Iris pigment epithelial cell (primary cell): ENCODE measurements around the gene RNASET2.
"Not testable (repeated sequence)": the region's sequence is repeated elsewhere in the genome, so short reads cannot be mapped to it uniquely, and the experiment has no call there.

ENCODE experiments used
- DNase-seq: peaks from one replicate; pipeline ENCODE4 v3.0.0-alpha.2; 2011; ENCODE audit warnings: low read depth

Gene RNASET2

GRCh38 chr6:166927240-166927934 is 29.0 kb downstream of the RNASET2 start:
- DNase-seq = no peak

DNA sequence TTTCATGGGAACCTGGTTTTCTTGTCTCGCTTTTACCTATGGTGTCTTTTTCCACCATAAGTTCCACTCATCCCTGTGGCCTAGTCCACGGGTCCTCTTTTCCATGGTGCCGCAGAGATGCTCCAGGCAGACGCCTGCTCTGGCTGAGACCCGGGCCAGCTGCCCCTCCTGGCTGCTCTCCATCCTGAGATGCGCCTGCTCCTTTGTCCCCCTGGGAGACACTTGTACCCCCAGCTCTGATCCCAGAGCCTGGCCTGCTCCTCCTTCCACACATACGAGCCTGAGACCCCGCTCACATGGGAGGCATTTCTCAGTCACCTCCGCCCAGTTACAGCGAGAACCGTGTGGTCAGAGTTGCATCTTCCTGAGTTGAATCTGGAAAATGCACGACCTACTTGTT is 29.6 kb downstream of the RNASET2 start:
- no peak for DNase-seq

GRCh38 chr6:166925141-166925996 is 31.0 kb downstream of the RNASET2 start:
- no peak for DNase-seq

DNA sequence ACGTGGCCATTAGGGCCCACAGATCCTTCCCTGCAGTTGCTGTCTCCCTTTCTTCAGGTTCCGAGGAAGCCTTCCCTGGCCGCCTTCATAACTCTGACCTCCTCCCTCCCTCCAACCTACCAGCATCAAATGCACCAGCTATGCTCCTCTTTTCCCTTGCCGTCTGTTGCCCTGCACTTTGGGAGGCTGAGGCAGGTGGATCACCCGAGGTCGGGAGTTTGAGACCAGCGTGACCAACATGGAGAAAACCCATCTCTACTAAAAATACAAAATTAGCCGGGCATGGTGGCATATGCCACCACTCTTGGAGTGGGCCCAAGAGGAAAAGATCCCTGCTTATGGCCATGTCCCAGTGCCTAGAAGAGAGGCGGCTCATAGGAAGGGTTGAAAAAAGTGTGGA is 31.8 kb downstream of the RNASET2 start:
- DNase-seq = no peak

DNA sequence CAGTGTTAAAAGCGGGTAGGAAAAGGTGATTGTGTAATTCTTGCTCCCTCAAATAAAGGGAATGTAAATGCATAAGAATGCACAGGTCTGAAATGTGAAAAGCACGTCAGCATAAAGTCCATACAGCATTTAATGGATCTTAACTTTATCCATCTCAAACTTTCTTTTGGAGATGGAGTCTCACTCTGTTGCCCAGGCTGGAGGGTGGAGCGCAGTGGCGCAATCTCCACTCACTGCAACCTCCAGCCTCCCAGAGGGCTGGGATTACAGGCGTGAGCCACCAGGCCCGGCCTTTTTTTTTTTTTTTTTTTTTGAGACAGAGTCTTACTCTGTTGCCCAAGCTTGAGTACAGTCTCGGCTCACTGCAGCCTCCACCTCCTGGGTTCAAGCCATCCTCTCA is 33.4 kb downstream of the RNASET2 start:
- no peak for DNase-seq

GRCh38 chr6:166921570-166921969 is 34.8 kb downstream of the RNASET2 start:
- no peak for DNase-seq

DNA sequence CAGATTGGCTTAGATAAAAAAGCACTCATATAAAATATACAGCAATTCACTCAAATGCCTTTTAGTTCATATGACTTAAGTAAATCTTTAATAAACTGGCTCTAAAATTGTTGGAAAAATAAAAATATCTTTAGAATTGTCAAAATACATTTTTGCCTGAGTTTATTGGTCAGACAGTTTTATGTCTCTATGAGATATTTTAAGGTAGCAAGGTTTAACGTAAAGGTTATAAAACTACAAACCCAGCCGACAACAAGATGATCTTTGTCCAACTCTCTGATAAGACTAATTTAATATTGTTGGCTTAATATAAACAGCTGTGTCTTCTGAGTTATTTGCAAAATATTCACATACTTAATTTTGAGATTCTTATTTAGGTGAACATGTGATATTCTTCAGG is 39.5 kb downstream of the RNASET2 start:
- no peak for DNase-seq

DNA sequence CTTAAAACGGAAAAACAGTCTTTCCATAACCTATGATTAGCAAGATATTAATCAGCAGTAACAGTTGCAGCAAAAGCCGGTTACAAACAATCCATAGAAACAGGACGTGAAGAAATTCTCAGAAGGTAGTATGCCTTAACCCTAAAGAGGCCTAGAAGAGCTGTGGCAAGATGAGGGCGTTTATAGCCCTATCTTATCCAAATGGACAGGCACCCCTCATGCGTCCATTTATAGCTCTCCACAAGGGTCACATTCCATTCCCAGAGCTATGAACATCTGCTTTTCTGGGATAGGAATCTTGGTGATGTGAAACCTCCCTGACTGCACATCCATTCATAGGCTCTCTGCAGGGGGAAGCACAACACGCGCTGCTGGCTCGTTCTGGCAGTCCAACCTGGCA is 40.9 kb downstream of the RNASET2 start:
- not testable (repeated sequence) for DNase-seq

DNA sequence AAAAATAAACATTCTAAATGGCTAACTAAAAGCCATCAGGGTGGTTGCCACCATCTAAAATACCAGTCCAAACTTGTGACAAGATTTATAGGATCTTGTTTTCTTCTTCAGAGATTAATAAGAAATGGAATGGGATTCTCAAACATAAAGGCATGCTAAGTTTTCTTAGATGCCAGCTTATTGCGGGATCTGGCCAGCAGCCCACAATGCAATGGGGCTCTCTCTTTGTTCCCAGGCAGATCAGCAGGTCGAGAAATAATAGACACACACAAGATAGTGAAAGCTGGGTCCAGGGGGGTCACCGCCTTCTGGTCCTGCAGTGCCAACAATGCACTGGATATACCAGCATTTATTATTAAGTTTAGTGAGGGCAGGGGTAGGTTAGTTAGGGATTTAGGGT is 41.4 kb downstream of the RNASET2 start:
- not testable (repeated sequence) for DNase-seq

GRCh38 chr6:166911248-166911677 is 45.1 kb downstream of the RNASET2 start:
- no peak for DNase-seq

DNA sequence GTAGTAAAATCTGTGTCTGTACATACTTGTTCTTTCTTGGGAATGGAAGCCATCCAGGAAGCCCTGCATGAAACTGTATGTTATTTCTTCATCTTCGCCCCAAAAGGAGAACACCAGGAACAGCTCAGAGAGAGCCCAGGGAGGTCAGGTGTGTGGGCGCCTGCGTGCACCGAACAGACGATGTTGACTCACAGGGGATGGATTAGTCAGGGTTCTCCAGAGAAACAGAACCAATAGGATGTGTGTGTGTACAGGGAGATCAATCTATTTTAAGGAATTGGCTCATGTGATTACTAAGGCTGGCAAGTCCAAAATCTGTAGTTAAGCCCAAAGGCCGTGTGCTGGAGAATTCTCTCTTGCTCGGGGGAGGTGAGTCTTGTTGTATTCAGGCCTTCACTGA is 45.7 kb downstream of the RNASET2 start:
- no peak for DNase-seq

- DNase-seq = no peak
These were observed 47.5 kb downstream of the RNASET2 start for GRCh38 chr6:166908811-166909210.

DNA sequence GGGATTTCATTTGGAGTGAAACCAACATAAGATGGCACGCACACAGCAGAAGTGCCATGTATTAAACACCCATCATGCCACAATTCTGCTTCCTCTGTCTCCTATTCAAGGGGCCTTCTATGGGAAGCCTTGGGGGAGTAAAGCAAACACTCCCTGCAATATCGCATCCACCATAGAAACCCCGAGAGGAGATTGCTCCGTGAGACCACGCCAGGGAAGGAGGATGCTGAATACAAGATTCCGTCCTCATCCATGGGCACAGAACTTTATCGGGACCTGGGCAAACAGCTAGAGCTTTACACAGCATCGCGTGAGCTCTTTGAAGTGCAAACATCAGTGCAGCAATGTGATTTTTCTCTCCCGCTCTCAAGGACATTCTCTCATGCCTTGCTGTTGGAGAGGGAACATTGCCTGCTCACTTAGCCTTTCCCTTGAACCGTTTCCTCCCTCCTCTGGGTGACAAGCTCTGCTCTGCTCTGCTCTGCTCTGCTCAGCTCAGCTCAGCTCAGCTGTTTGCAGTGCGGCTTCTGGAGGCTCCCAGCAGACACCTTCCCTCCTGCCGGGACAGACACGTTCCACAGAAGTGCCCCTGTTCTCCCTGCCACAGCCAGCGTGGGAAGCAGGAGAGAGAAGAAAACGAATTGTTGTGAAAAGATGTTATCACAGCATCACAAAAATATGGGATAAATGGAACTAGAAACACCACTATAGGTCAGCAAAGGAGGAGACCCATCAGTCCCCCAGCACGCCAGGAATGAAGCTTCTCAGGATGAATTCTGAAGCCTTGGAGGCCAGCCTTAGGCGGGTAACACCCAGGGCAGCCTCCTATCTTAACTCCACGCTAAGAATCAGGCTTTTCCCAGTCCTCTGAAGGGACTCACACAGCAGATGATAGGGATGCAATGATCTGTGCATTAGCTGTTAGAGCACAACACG is 48.2 kb downstream of the RNASET2 start:
- DNase-seq = no peak

GRCh38 chr6:166907373-166907841 is 48.9 kb downstream of the RNASET2 start:
- no peak for DNase-seq

DNA sequence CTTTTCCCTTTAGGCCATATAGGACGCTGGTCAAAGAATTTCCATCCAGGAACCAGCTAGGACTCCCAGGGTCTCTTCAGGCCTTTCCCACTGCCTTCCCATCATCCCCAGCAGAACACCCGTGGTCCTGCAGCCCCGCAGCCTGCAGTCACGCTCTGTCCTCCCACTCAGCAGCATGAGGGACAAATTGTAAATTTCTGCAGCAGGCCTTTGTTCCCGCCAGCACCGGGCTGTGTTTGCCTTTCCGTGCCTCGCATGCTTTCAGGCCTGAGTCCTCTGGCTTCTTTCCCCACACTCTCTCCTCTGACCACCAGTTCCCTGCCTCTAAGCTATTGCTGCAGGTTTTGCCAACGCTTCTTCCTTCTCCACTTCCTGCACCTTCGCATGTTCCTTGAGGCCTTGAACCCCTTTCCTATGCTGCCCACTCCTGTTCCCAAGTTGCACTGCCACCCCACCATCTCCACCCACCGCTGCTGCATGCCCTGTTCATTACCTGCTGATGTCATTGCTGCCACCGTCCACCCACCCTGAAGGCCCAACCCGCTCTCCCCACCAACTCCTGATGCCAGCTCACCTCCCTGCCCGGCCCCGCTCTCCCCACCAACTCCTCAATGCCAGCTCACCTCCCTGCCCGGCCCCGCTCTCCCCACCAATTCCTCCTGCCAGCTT is 49.8 kb downstream of the RNASET2 start:
- DNase-seq = no peak

GRCh38 chr6:166905505-166906134 is 50.7 kb downstream of the RNASET2 start:
- DNase-seq = no peak

GRCh38 chr6:166905013-166905412 is 51.3 kb downstream of the RNASET2 start:
- no peak for DNase-seq

DNA sequence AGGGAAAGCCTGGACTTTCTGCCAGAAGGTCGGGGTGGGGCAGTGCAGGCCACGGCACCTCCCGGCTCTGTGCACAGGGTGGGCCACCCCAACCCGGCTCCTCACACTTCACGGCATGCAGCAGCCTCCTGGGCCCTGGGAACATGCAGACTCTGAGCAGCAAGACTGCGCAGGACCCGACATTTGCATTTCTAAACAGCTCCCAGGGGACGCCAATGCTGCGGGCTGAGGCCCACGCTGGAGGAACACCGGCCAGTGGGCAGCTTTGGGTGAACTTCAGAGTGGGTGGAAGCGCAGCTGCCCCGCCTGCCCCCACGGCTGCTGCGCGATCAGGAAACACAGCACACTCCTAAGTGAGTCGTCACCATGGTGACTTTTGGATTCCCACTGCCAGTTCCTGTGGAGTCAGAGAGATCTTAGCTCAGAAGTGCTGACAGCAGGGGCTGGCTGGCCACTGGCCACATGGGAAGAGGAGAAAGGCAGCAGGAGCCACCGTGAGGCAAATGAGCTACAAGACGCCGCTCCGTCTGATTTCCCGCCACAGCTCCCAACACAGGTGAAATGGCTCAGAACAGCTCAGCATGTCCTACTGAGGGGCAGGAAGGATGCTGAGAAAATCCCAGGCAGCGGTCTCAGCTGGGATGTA is 52.1 kb downstream of the RNASET2 start:
- no peak for DNase-seq

GRCh38 chr6:166903500-166903899 is 52.9 kb downstream of the RNASET2 start:
- no peak for DNase-seq

GRCh38 chr6:166903027-166903426 is 53.3 kb downstream of the RNASET2 start:
- DNase-seq = peak; percentile 9
